HepG2 (cell line): ENCODE data around the gene NCMAP.

Source experiments
- CEBPG ChIP-seq: IDR thresholded peaks from 2 replicates; pipeline ENCODE4 v1.6.1; 2016
- EZH2 ChIP-seq: conservative IDR thresholded peaks from 2 replicates; pipeline ENCODE4 v1.6.1; 2012; ENCODE audit warnings: mild to moderate bottlenecking, low read depth, low read length, moderate library complexity
- KDM4B ChIP-seq: sonication (generic); formaldehyde crosslinking; IDR thresholded peaks from 2 replicates; pipeline ENCODE4 v1.4.0; 2020; ENCODE audit warnings: missing genetic modification reagents
- NFRKB ChIP-seq: fragments of 450-650 bp; IDR thresholded peaks from 2 replicates; pipeline ENCODE4 v1.6.1; 2017
- POLR2AphosphoS5 ChIP-seq: IDR thresholded peaks from 2 replicates; pipeline ENCODE4 v1.6.1; 2012; ENCODE audit warnings: low read depth, low read length
- ZBTB3 ChIP-seq: sonication (generic); formaldehyde crosslinking; IDR thresholded peaks from 2 replicates; pipeline ENCODE4 v1.4.0; 2020; ENCODE audit warnings: low read depth, mild to moderate bottlenecking, moderate library complexity, missing genetic modification reagents, borderline replicate concordance
- ZNF263 ChIP-seq: sonication (generic); formaldehyde crosslinking; IDR thresholded peaks from 2 replicates; pipeline ENCODE4 v1.4.0; 2020; ENCODE audit warnings: missing genetic modification reagents
- ZNF615 ChIP-seq: sonication (generic); formaldehyde crosslinking; IDR thresholded peaks from 2 replicates; pipeline ENCODE4 v1.5.0; 2020; ENCODE audit warnings: mild to moderate bottlenecking, missing genetic modification reagents, borderline replicate concordance
- TF ChIP-seq, protein P1 (sequence below), 2 experiments: sonication (generic) in 1 of 2; formaldehyde crosslinking in 1 of 2; IDR thresholded peaks; 2 replicates each; pipeline versions ENCODE4 v1.5.1 to v1.6.1; 2011 to 2020; ENCODE audit warnings: borderline replicate concordance in 1 of 2, low read depth in 1 of 2, low read length in 1 of 2, mild to moderate bottlenecking in 1 of 2, missing genetic modification reagents in 1 of 2, moderate library complexity in 1 of 2
- TF ChIP-seq, protein P2 (sequence below): IDR thresholded peaks from 2 replicates; pipeline ENCODE4 v1.4.0; 2020; ENCODE audit warnings: mild to moderate bottlenecking, missing genetic modification reagents

DNA sequence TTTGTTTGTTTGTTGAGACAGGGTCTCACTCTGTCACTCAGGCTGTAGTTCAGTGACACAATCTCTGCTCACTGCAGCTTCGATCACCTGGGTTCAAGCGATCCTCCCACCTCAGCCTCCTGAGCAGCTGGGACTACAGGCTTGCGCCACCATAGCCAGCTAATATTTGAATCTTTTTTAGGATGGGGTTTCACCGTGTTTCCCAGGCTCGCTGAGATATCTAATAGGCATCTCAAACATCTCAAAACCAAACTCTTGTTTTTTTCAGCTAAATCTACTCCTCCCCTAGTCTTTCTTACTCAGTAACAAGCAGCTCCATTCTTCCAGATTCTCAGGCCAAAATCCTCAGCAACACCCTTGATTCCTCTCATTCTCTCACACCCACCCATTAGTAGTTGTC is 65.2 kb downstream of the NCMAP start:
- TF ChIP-seq CEBPG (CRISPR knock-in tag), result no peak
- TF ChIP-seq POLR2AphosphoS5, result no peak
- no peak for TF ChIP-seq KDM4B (CRISPR knock-in tag)
- TF ChIP-seq ZNF615 (CRISPR knock-in tag), result no peak
- TF ChIP-seq NFRKB, result no peak
- no peak for TF ChIP-seq ZBTB3 (CRISPR knock-in tag)
- TF ChIP-seq, protein P1, sequence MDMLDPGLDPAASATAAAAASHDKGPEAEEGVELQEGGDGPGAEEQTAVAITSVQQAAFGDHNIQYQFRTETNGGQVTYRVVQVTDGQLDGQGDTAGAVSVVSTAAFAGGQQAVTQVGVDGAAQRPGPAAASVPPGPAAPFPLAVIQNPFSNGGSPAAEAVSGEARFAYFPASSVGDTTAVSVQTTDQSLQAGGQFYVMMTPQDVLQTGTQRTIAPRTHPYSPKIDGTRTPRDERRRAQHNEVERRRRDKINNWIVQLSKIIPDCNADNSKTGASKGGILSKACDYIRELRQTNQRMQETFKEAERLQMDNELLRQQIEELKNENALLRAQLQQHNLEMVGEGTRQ (IDR thresholded peaks at IDR 0.05; ENCODE audit: low read depth, low read length), result no peak
- TF ChIP-seq, protein P1 (CRISPR knock-in tag; IDR thresholded peaks at IDR 0.05; ENCODE audit: borderline replicate concordance), result no peak
- no peak for TF ChIP-seq EZH2
- TF ChIP-seq, protein P2, sequence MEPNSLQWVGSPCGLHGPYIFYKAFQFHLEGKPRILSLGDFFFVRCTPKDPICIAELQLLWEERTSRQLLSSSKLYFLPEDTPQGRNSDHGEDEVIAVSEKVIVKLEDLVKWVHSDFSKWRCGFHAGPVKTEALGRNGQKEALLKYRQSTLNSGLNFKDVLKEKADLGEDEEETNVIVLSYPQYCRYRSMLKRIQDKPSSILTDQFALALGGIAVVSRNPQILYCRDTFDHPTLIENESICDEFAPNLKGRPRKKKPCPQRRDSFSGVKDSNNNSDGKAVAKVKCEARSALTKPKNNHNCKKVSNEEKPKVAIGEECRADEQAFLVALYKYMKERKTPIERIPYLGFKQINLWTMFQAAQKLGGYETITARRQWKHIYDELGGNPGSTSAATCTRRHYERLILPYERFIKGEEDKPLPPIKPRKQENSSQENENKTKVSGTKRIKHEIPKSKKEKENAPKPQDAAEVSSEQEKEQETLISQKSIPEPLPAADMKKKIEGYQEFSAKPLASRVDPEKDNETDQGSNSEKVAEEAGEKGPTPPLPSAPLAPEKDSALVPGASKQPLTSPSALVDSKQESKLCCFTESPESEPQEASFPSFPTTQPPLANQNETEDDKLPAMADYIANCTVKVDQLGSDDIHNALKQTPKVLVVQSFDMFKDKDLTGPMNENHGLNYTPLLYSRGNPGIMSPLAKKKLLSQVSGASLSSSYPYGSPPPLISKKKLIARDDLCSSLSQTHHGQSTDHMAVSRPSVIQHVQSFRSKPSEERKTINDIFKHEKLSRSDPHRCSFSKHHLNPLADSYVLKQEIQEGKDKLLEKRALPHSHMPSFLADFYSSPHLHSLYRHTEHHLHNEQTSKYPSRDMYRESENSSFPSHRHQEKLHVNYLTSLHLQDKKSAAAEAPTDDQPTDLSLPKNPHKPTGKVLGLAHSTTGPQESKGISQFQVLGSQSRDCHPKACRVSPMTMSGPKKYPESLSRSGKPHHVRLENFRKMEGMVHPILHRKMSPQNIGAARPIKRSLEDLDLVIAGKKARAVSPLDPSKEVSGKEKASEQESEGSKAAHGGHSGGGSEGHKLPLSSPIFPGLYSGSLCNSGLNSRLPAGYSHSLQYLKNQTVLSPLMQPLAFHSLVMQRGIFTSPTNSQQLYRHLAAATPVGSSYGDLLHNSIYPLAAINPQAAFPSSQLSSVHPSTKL (CRISPR knock-in tag), result no peak
- no peak for TF ChIP-seq ZNF263 (CRISPR knock-in tag)
